Activated CD8-positive, alpha-beta T cell treated with anti-CD3 and anti-CD28 coated beads for 36 hours (primary cell): ENCODE data around the gene FDPS. TPM values are rescaled to one million over a fixed set of nuclear protein-coding genes. Genes with fewer than 3 reads are reported as not detected.

Experiments
- ATAC-seq: fragments of 200-7000 bp; cut with Tn5 transposase; one replicate; pipeline ENCODE4 v1.10.0; 2021; ENCODE audit warnings: mild to moderate bottlenecking, moderate library complexity
- CTCF ChIA-PET: fragments of 350-600 bp; sonication (Branson Sonifier 250); formaldehyde crosslinking; loops from one replicate; lab custom pipeline; 2021; ENCODE audit warnings: antibody characterized with exemption; lab: Charles Lee
- POLR2A ChIA-PET: fragments of 350-600 bp; sonication (Branson Sonifier 250); formaldehyde crosslinking; loops from one replicate; lab custom pipeline; 2021; ENCODE audit warnings: antibody characterized with exemption; lab: Charles Lee
- DNase-seq: peaks from one replicate; pipeline ENCODE4 v3.0.0-alpha.2; 2020
- H3K27ac Mint-ChIP-seq: one replicate; pipeline ENCODE4 v1.8.0; 2021; ENCODE audit warnings: mild to moderate bottlenecking, mixed read lengths
- H3K27me3 Mint-ChIP-seq: one replicate; pipeline ENCODE4 v1.8.0; 2021; ENCODE audit warnings: mixed read lengths
- H3K36me3 Mint-ChIP-seq: one replicate; pipeline ENCODE4 v1.8.0; 2021; ENCODE audit warnings: low read depth, mixed read lengths
- H3K4me1 Mint-ChIP-seq: one replicate; pipeline ENCODE4 v1.8.0; 2021; ENCODE audit warnings: low read depth, mixed read lengths
- H3K4me3 Mint-ChIP-seq: one replicate; pipeline ENCODE4 v1.8.0; 2021; ENCODE audit warnings: mild to moderate bottlenecking, moderate library complexity, mixed read lengths
- H3K9me3 Mint-ChIP-seq: one replicate; pipeline ENCODE4 v1.8.0; 2021; ENCODE audit warnings: mixed read lengths
- intact Hi-C: fragments of 100-400 bp; cut with micrococcal nuclease; formaldehyde crosslinking; loops from one replicate; pipeline ENCODE4 v1.10.0; 2022
- total RNA-seq, 2 experiments: library from RNA; stranded (reverse); gene quantifications; one replicate each; pipeline ENCODE4 v1.2.3, GENCODE V29; 2021
- TF ChIP-seq, protein P1 (sequence below): fragments of 200-600 bp; IDR thresholded peaks from one replicate; pipeline ENCODE4 v1.8.0; 2022; ENCODE audit warnings: antibody characterized with exemption, mild to moderate bottlenecking

FDPS gene
- total RNA-seq, 2 experiments from 2014 or later: 293 to 316 TPM

DNA sequence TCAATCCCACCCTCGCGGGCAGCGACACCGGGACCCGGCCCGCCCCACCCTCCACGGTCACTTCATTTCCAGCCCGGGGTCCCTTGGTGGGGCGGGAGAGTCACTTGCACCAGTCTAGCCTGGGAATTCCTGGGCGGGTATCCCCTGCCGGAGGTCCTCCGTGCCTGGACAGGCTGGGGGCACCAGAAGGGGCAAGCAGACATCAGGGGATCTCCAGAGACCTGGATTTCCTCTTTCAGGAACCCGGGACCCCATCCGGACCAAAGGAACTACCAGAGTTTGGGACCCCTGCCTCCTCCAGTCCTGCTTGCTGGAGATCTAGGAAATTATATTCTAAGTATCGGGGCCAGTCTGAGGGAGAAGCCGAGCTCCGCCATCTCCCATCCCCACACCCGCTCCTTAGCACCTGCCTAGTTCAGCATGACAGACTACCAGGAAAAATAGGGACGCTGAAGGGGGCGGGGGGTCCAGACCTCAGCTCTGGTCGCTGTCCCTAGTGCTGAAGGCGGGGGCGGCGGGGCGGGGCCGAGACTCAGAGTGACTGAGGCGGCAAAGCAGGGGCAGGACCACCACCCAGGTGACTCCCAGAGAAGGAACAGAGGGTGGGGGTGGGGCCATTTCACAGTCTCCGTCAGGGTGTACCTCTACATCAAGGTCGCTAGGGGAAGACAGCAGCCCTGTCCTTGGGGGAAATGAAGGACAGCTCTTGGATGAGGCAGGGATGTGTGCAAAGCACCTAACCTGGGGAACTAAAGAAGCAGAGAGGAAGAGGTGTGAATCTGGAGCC lies 30.6 kb upstream of the FDPS start:
- DNase-seq (peak; percentile 92), ATAC-seq (peak; percentile 46)
- Mint-ChIP-seq H3K27me3 (no peaks in the 10 kb centered on the region), H3K9me3 (no peaks in the 10 kb centered on the region), H3K4me3 (peak overlapping the region; percentile 54), H3K36me3 (no peaks in the 10 kb centered on the region), H3K27ac (no peak overlapping the region), H3K4me1 (peaks cover 23% of the 10 kb centered on the region)
- ChIA-PET POLR2A (interaction anchor here (0.7 to 1.6 kb wide), 3 partner anchors 10 to 49 kb away, joined by 3 to 4 read pairs (median 3); no protein-coding TSS in a partner anchor), CTCF (interaction anchor here (0.8 to 2.4 kb wide), 7 partner anchors 14 to 50 kb away, joined by 3 to 15 read pairs (median 4); partner anchors contain the start of genes FDPS and RUSC1)
- TF ChIP-seq, protein P1, sequence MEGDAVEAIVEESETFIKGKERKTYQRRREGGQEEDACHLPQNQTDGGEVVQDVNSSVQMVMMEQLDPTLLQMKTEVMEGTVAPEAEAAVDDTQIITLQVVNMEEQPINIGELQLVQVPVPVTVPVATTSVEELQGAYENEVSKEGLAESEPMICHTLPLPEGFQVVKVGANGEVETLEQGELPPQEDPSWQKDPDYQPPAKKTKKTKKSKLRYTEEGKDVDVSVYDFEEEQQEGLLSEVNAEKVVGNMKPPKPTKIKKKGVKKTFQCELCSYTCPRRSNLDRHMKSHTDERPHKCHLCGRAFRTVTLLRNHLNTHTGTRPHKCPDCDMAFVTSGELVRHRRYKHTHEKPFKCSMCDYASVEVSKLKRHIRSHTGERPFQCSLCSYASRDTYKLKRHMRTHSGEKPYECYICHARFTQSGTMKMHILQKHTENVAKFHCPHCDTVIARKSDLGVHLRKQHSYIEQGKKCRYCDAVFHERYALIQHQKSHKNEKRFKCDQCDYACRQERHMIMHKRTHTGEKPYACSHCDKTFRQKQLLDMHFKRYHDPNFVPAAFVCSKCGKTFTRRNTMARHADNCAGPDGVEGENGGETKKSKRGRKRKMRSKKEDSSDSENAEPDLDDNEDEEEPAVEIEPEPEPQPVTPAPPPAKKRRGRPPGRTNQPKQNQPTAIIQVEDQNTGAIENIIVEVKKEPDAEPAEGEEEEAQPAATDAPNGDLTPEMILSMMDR: peak; percentile 58
- intact Hi-C loops: loop anchor here (5.0 kb wide), 1 partner anchor 44 kb away; the partner anchor contains the start of gene RUSC1

DNA sequence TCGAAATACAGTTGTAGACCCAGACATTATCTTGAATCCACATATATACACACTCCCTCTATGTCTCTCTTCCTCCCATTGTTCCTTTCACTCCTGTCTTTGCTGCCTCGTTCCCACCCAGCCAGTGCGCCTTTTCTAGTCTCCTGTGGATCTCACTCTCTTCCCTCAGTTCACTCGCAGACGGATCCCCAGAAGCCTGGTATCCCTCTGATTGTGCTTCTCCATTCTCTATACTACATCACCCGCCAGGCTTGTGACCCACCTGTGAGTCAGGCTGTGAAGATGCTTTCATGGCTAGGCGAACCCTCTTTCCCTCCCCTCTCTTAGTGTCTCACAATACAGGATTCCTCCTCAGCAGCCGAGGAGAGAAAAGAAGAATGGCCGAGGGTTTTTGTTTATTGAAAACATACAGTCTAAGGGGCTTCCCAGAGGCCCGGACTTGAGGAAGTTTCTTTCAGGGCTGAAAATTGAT lies 29.9 kb upstream of the FDPS start:
- POLR2A ChIA-PET: interaction anchor here (1.2 to 1.6 kb wide), 3 partner anchors 11 to 48 kb away, joined by 3 to 4 read pairs (median 4); no protein-coding TSS in a partner anchor

DNA sequence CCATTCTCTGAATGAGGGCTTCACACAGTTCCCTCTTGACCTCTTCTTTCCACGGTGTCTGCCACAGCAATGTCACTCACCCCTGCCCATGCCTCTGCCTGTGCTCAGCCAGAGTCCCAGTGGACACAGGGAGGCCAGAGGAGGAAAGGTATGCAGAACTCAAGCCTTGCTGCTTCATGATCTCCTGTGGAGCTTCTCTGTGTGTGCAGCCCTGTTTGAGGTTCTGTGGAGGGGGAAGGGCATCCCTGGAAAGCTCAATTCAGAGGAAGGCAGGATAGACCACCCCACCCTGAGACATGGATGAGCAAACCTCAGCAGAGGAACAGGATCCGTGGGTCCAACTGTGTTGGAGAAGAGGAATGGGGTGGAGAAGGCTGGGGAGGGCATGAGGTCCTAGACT lies 29.4 kb upstream of the FDPS start:
- POLR2A ChIA-PET: interaction anchor here (1.3 to 1.6 kb wide), 2 partner anchors 13 to 48 kb away, joined by 4 read pairs; no protein-coding TSS in a partner anchor
- Mint-ChIP-seq H3K27me3 (no peaks in the 10 kb centered on the region), H3K4me1 (peaks cover 19% of the 10 kb centered on the region), H3K9me3 (no peaks in the 10 kb centered on the region), H3K27ac (no peak overlapping the region), H3K36me3 (no peaks in the 10 kb centered on the region), H3K4me3 (no peak overlapping the region)
- TF ChIP-seq, protein P1: no peak
- ATAC-seq: no peak
- DNase-seq: no peak
- CTCF ChIA-PET: interaction anchor here (1.0 to 2.4 kb wide), 6 partner anchors 27 to 45 kb away, joined by 3 to 15 read pairs (median 4); partner anchors contain the start of genes FDPS and RUSC1
- intact Hi-C loops: loop anchor here (5.0 kb wide), 1 partner anchor 43 kb away; the partner anchor contains the start of gene RUSC1

More for the DNA sequence above, 29.9 kb upstream of the FDPS start:
- DNase-seq: no peak
- intact Hi-C loops: loop anchor here (5.0 kb wide), 1 partner anchor 44 kb away; the partner anchor contains the start of gene RUSC1
- TF ChIP-seq, protein P1: peak; percentile 6
- CTCF ChIA-PET: interaction anchor here (0.8 to 2.4 kb wide), 7 partner anchors 13 to 49 kb away, joined by 3 to 15 read pairs (median 4); partner anchors contain the start of genes FDPS and RUSC1
- Mint-ChIP-seq H3K4me1 (peaks cover 20% of the 10 kb centered on the region), H3K9me3 (no peaks in the 10 kb centered on the region), H3K36me3 (no peaks in the 10 kb centered on the region), H3K4me3 (peak overlapping the region; percentile 54), H3K27ac (no peak overlapping the region), H3K27me3 (no peaks in the 10 kb centered on the region)
- ATAC-seq: no peak

DNA sequence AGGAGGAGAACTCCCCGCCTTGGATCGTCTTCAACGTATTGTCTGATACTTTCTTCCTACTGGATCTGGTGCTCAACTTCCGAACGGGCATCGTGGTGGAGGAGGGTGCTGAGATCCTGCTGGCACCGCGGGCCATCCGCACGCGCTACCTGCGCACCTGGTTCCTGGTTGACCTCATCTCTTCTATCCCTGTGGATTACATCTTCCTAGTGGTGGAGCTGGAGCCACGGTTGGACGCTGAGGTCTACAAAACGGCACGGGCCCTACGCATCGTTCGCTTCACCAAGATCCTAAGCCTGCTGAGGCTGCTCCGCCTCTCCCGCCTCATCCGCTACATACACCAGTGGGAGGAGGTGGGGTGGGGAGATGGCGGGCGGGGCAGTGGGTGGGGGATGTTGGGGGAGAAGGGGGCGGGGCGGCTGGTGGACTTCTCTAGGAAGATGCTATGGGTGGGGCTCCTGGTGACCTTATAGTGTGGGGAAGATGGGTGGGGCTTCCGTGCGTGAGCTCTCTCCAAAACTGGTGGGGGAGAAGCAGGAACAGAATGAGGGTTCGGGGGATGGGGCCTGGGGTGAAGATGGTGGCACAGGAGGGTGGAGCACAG lies 26.1 kb upstream of the FDPS start:
- ATAC-seq (no peak), DNase-seq (no peak)
- Mint-ChIP-seq H3K4me3 (no peak overlapping the region), H3K4me1 (peaks cover 6% of the 10 kb centered on the region), H3K9me3 (no peaks in the 10 kb centered on the region), H3K27ac (no peak overlapping the region), H3K36me3 (no peaks in the 10 kb centered on the region), H3K27me3 (no peaks in the 10 kb centered on the region)
- TF ChIP-seq, protein P1: no peak
- intact Hi-C loops: no loop called here
- POLR2A ChIA-PET: interaction anchor here (0.8 kb wide), 1 partner anchor 27 kb away, joined by 3 read pairs; the partner anchor contains the start of gene ENTREP3
- CTCF ChIA-PET: no interaction called here
